Activated CD8-positive, alpha-beta T cell treated with anti-CD3 and anti-CD28 coated beads for 36 hours (primary cell): ENCODE results near the gene MMP24. TPM values are rescaled to one million over a fixed set of nuclear protein-coding genes. Genes with fewer than 3 reads are reported as not detected.

Experiments
- ATAC-seq: fragments of 200-7000 bp; cut with Tn5 transposase; one replicate; pipeline ENCODE4 v1.10.0; 2021; ENCODE audit warnings: mild to moderate bottlenecking, moderate library complexity
- CTCF ChIA-PET: fragments of 350-600 bp; sonication (Branson Sonifier 250); formaldehyde crosslinking; loops from one replicate; lab custom pipeline; 2021; ENCODE audit warnings: antibody characterized with exemption; lab: Charles Lee
- POLR2A ChIA-PET: fragments of 350-600 bp; sonication (Branson Sonifier 250); formaldehyde crosslinking; loops from one replicate; lab custom pipeline; 2021; ENCODE audit warnings: antibody characterized with exemption; lab: Charles Lee
- DNase-seq: peaks from one replicate; pipeline ENCODE4 v3.0.0-alpha.2; 2020
- H3K27ac Mint-ChIP-seq: one replicate; pipeline ENCODE4 v1.8.0; 2021; ENCODE audit warnings: mild to moderate bottlenecking, mixed read lengths
- H3K27me3 Mint-ChIP-seq: one replicate; pipeline ENCODE4 v1.8.0; 2021; ENCODE audit warnings: mixed read lengths
- H3K36me3 Mint-ChIP-seq: one replicate; pipeline ENCODE4 v1.8.0; 2021; ENCODE audit warnings: low read depth, mixed read lengths
- H3K4me1 Mint-ChIP-seq: one replicate; pipeline ENCODE4 v1.8.0; 2021; ENCODE audit warnings: low read depth, mixed read lengths
- H3K4me3 Mint-ChIP-seq: one replicate; pipeline ENCODE4 v1.8.0; 2021; ENCODE audit warnings: mild to moderate bottlenecking, moderate library complexity, mixed read lengths
- H3K9me3 Mint-ChIP-seq: one replicate; pipeline ENCODE4 v1.8.0; 2021; ENCODE audit warnings: mixed read lengths
- intact Hi-C: fragments of 100-400 bp; cut with micrococcal nuclease; formaldehyde crosslinking; loops from one replicate; pipeline ENCODE4 v1.10.0; 2022
- total RNA-seq, 2 experiments: library from RNA; stranded (reverse); gene quantifications; one replicate each; pipeline ENCODE4 v1.2.3, GENCODE V29; 2021
- TF ChIP-seq, protein P1 (sequence below): fragments of 200-600 bp; IDR thresholded peaks from one replicate; pipeline ENCODE4 v1.8.0; 2022; ENCODE audit warnings: antibody characterized with exemption, mild to moderate bottlenecking

The MMP24 gene
- total RNA-seq, 2 experiments from 2014 or later, result not detected

DNA sequence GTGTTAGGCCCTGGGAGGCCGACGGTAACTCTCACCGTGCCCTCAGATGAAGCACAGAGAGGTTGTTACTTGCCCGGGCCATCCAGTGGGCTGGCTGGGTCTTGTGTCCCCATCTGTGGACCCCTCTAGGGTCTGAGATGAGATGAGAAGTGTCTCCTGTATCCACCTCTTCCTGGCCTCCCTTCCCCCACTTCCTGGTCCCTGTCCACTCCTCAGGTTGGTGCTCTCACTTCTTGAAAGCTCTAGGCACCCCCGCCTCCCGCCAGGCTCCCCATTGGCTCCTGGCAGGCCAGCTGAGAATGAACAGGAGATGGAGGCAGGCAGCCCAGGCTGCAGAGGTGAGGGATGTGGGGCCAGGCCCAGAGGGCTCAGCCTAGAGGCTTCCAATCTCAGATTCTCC lies 49.9 kb downstream of the MMP24 start:
- Mint-ChIP-seq H3K4me1 (peaks cover 8% of the 10 kb centered on the region), H3K27me3 (no peaks in the 10 kb centered on the region), H3K36me3 (peaks cover 48% of the 10 kb centered on the region), H3K9me3 (no peaks in the 10 kb centered on the region), H3K4me3 (peak overlapping the region; percentile 98), H3K27ac (peak overlapping the region; percentile 99)
- ChIA-PET CTCF (interaction anchor here (0.8 kb wide), 1 partner anchor 8 kb away, joined by 4 read pairs; the partner anchor contains the start of gene EIF6), POLR2A (interaction anchor here (1.0 to 1.9 kb wide), 4 partner anchors 9 to 130 kb away, joined by 3 to 5 read pairs (median 3); partner anchors contain the start of gene EDEM2)
- intact Hi-C loops, result no loop called here
- DNase-seq (peak; percentile 21), ATAC-seq (no peak)
- TF ChIP-seq, protein P1, sequence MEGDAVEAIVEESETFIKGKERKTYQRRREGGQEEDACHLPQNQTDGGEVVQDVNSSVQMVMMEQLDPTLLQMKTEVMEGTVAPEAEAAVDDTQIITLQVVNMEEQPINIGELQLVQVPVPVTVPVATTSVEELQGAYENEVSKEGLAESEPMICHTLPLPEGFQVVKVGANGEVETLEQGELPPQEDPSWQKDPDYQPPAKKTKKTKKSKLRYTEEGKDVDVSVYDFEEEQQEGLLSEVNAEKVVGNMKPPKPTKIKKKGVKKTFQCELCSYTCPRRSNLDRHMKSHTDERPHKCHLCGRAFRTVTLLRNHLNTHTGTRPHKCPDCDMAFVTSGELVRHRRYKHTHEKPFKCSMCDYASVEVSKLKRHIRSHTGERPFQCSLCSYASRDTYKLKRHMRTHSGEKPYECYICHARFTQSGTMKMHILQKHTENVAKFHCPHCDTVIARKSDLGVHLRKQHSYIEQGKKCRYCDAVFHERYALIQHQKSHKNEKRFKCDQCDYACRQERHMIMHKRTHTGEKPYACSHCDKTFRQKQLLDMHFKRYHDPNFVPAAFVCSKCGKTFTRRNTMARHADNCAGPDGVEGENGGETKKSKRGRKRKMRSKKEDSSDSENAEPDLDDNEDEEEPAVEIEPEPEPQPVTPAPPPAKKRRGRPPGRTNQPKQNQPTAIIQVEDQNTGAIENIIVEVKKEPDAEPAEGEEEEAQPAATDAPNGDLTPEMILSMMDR, result no peak

DNA sequence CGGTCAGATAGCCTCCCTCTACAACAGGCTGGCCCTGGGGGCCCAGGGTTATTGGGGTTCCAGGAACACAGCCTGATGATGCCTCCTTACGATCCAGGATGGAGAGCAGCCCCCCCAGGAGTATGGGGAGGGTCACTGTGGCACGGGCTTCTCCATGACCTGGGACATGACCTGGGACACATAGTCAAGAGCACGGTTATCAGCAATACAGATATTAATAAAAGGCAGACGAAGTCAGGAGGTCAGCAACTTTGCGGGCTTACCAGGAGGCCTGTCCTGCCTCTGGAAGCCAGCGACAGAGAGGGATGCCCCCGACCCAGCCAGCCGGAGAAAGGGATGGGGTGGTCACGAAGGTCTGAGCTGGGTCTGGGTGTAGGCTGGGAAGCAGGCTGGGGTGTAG lies 50.6 kb downstream of the MMP24 start:
- H3K4me1 Mint-ChIP-seq, result peaks cover 12% of the 10 kb centered on the region
- ATAC-seq (no peak), DNase-seq (no peak)
- POLR2A ChIA-PET, result interaction anchor here (1.0 to 1.9 kb wide), 4 partner anchors 10 to 130 kb away, joined by 3 to 5 read pairs (median 3); partner anchors contain the start of gene EDEM2
- no peaks in the 10 kb centered on the region for H3K9me3 Mint-ChIP-seq
- no peaks in the 10 kb centered on the region for H3K27me3 Mint-ChIP-seq
- H3K36me3 Mint-ChIP-seq, result peaks cover 54% of the 10 kb centered on the region
- TF ChIP-seq, protein P1, result no peak
- H3K27ac Mint-ChIP-seq, result peak overlapping the region; percentile 99
- peak overlapping the region; percentile 98 for H3K4me3 Mint-ChIP-seq
- CTCF ChIA-PET, result interaction anchor here (0.8 to 4.0 kb wide), 4 partner anchors 8 to 181 kb away, joined by 3 to 18 read pairs (median 4); partner anchors contain the start of gene EIF6
- intact Hi-C loops, result no loop called here

DNA sequence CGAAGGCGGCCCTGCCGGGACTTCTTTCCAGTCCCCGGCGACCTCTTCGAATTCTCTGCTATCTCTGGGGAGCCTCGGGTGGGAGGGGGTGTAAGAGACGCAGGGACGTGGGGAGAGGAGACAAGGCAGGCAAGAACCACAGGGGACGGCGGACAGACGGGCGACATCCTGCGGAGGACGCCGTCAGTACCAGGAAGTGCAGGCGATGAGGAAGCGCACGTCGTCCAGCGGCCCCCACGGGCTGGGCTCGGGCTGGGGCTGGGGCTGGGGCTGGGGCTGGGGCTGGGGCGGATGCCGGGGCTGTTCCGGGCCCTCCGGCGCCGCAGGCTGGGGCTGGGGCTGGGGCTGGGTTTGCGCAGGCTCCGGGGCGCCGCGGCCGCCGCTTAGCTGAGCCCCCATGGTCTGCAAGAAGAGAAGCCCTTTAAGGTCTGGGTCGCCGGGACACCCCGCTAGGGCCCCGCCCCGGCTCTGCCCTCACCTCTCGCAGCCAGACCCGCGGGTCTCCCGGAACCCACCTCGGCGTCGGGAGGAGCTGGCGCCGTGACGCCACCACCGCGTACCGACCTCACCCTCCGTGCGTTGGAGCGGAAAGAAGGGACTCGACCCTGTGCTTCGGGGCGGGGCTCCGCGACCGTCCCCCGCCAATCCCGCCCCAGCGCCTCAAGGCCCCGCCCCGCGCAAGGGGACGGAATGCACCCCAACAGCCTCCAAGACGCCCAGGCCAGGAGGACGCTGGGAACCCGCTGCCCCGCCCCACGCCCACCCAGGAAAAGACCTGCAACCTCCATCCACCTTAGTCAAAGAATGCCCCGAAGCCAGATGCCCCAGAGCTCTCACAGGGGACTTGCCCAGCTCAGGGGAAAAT lies 51.3 kb downstream of the MMP24 start, which contains the start of gene MMP24OS:
TSS of gene MMP24OS (minus strand) at position 592 of the 865 bp plus-strand sequence. CDS start at position 399, 193 bp downstream.
- H3K9me3 Mint-ChIP-seq, result no peaks in the 10 kb centered on the region
- no peaks in the 10 kb centered on the region for H3K27me3 Mint-ChIP-seq
- CTCF ChIA-PET, result interaction anchor here (0.7 to 4.0 kb wide), 5 partner anchors 9 to 182 kb away, joined by 3 to 18 read pairs (median 4); partner anchors contain the start of gene EDEM2
- intact Hi-C loops, result no loop called here
- ATAC-seq, result peak; percentile 95
- peak within 1 kb of the TSS; percentile 99 for H3K27ac Mint-ChIP-seq
- peak; percentile 93 for DNase-seq
- POLR2A ChIA-PET, result interaction anchor here (0.6 to 1.9 kb wide), 6 partner anchors 9 to 566 kb away, joined by 3 to 5 read pairs (median 3); partner anchors contain the start of gene EDEM2
- H3K4me1 Mint-ChIP-seq, result peaks cover 16% of the 10 kb centered on the region
- H3K36me3 Mint-ChIP-seq, result peaks cover 57% of the 10 kb centered on the region
- peak within 1 kb of the TSS; percentile 98 for H3K4me3 Mint-ChIP-seq
- TF ChIP-seq, protein P1, result no peak

DNA sequence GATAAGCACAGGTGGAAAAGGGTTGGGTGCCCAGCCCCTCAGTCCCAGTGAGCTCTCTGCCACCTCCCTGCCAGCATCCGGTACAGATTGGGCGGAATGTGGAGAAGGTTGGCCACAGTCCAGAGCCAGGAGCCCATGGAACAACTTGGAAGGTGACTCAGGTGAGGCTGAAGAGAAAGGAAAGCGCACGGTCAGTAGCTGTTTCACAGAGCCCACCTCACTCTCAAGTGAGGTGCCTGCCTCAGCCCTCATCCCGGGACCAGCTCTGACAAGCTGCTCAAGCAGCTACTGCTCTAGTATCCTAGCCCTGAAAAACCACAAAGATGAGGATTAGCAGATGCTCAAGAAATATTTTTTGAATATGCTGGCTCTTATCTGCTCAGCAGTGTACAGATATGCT lies 52.5 kb downstream of the MMP24 start:
- CTCF ChIA-PET, result interaction anchor here (0.7 to 4.0 kb wide), 2 partner anchors 25 to 134 kb away, joined by 3 to 18 read pairs; no protein-coding TSS in a partner anchor

More for the DNA sequence above, 52.5 kb downstream of the MMP24 start:
- H3K27ac Mint-ChIP-seq, result peak overlapping the region; percentile 82
- POLR2A ChIA-PET, result interaction anchor here (1.6 to 2.0 kb wide), 2 partner anchors 12 to 14 kb away, joined by 6 to 7 read pairs; no protein-coding TSS in a partner anchor
- intact Hi-C loops, result no loop called here
- DNase-seq (no peak), ATAC-seq (no peak)
- H3K4me3 Mint-ChIP-seq, result peak overlapping the region; percentile 98
- TF ChIP-seq, protein P1, result no peak
- peaks cover 66% of the 10 kb centered on the region for H3K36me3 Mint-ChIP-seq
- H3K4me1 Mint-ChIP-seq, result peaks cover 27% of the 10 kb centered on the region
- no peaks in the 10 kb centered on the region for H3K27me3 Mint-ChIP-seq
- no peaks in the 10 kb centered on the region for H3K9me3 Mint-ChIP-seq
